GM18505 (cell line): ENCODE measurements around the gene MCEMP1.

Experiments used
- ATAC-seq: cut with Tn5 transposase; IDR thresholded peaks from one replicate; pipeline ENCODE4 v1.9.1; 2021; ENCODE audit not compliant: unreplicated experiment
- POLR2A ChIP-seq: IDR thresholded peaks from 4 replicates; pipeline ENCODE4 v1.6.1; 2011; ENCODE audit warnings: borderline replicate concordance; ENCODE audit not compliant: insufficient read depth, insufficient read length; ENCODE audit errors: extremely low read depth

MCEMP1 gene

GRCh38 chr19:7648265-7649014 is 28.4 kb upstream of the MCEMP1 start:
- no peak for TF ChIP-seq POLR2A
- no peak for ATAC-seq

GRCh38 chr19:7650148-7650547 is 26.7 kb upstream of the MCEMP1 start:
- no peak for TF ChIP-seq POLR2A
- ATAC-seq: no peak

GRCh38 chr19:7652061-7652641 is 24.7 kb upstream of the MCEMP1 start:
- no peak for ATAC-seq
- no peak for TF ChIP-seq POLR2A

GRCh38 chr19:7654401-7654800 is 22.5 kb upstream of the MCEMP1 start:
- no peak for ATAC-seq
- no peak for TF ChIP-seq POLR2A

DNA sequence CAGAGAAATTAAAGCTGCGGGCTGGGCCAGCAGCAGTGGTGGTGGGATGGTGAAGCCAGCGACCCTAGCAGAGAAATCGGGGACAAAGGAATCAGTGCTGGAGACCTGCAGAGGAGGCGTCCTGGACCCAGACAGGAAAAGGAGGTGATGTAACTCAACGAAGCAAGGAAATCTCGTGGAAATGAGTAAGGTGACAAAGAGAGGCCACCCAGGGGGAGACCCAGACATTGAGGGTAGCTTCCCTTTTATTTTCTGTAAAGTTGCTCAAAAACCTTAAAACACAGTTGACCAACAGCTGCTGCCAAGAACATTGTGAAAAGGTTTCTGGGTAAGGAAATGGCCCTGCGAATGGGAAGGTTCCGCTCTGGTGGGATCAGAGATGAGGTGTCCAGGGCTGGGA is 21.3 kb upstream of the MCEMP1 start:
- TF ChIP-seq POLR2A: no peak
- no peak for ATAC-seq

- no peak for TF ChIP-seq POLR2A
- no peak for ATAC-seq
These were observed 19.6 kb upstream of the MCEMP1 start for GRCh38 chr19:7657131-7657751.

DNA sequence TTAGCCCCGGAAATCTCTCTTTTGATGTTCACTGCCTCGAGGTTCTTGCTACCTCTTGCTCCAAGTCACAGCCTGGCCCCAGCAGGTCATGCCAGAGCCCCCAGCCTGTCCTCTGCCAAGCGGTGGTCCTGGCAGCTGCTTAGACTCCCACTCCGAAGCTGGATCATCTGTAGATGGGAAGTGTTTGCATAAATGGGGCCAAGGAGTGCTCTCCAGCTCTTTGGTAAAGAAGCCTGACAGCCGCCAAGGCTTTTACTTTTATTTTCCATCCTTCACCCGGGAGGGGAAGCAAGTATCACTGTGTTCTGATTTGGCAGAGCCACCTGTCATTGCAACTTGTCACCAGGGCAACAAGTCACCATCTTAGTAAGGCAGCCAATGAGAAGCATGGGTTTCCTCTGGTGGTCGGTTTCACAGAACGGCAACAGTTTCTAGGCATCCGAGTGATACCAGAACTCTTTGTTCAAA is 18.6 kb upstream of the MCEMP1 start:
- no peak for ATAC-seq
- peak; percentile 60 for TF ChIP-seq POLR2A

DNA sequence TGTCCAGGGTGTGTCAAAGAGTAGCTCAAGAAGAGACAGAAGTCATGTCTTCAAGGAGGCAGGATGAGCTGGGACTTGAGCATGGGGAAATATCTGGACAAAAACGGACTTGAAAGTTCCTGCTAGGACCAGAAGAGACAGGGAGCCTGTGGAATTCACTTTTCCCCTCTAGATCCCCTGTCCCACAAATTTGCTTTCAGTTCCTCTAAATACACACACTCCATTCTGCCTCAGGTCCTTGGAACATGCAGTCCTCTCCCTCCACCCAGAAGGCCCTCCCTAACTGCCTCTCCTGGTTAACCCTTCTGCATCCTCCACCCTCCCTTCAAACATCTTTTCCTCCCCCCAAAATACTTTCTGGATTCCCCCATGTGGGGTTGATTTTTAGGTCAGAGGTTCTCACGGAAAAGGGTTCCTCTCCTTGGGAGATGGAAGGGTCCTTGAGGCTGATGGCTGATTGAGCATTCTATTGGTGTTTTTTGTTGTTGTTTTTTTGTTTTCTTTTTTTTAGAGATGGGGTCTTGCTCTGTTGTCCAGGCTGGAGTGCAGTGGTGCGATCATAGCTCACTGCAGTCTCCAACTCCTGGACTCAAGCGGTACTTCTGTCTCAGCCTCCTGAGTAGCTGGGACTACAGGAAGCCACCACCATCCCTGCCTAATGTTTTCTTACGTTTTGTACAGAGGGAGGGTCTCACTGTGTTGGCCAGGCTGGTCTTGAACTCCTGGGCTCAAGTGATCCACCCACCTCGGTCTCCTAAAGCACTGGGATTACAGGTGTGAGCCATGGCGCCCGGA is 14.9 kb upstream of the MCEMP1 start:
- no peak for ATAC-seq
- TF ChIP-seq POLR2A: no peak

- TF ChIP-seq POLR2A: no peak
These were observed 14.2 kb upstream of the MCEMP1 start for GRCh38 chr19:7662657-7663056.

GRCh38 chr19:7663706-7664105 is 13.2 kb upstream of the MCEMP1 start:
- no peak for TF ChIP-seq POLR2A
- no peak for ATAC-seq

More at GRCh38 chr19:7662657-7663056, 14.2 kb upstream of the MCEMP1 start:
- ATAC-seq: no peak

GRCh38 chr19:7665076-7665475 is 11.8 kb upstream of the MCEMP1 start:
- no peak for ATAC-seq
- no peak for TF ChIP-seq POLR2A

DNA sequence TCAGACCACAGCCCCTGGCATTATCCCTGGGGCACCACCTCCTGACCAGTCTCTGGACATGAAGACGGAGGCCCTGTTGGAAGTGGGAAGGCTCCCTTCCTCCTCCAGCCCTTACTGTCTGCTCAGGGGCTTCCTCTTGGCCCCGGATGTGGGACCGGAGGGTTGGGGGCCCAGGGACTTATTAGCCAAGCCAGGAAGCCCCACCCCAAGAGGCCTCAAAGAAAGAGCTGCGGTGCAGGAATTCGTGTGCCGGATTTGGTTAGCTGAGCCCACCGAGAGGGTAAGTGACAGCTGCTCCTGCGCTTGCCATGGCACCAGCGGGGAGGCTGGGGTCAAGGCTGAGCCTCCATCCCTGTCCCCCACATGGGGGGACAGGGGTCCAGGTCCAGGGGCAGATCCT is 8.0 kb upstream of the MCEMP1 start, which contains the start of gene RETN:
TSS of gene RETN (plus strand) at position 208 of the 400 bp plus-strand sequence. CDS start 278 bp downstream, outside the sequence.
- TF ChIP-seq POLR2A: no peak

GRCh38 chr19:7669641-7670040 is 7.2 kb upstream of the MCEMP1 start:
- ATAC-seq: no peak
- no peak for TF ChIP-seq POLR2A

More for the DNA sequence above, 8.0 kb upstream of the MCEMP1 start, which contains the start of gene RETN:
- ATAC-seq: no peak
